Keratinocyte (primary cell): ENCODE results near the gene FNDC8. TPM values are rescaled to one million over a fixed set of nuclear protein-coding genes. Genes with fewer than 3 reads are reported as not detected.
A peak's percentile ranks its signal among the peaks of the same experiment; 100 is the strongest.

ENCODE experiments used
- DNase-seq: peaks from one replicate; pipeline ENCODE4 v3.0.0-alpha.2; 2011; ENCODE audit warnings: low read depth, missing footprints, low spot score
- FAIRE-seq: peaks from 2 replicates; lab custom pipeline; 2011; peaks lifted over from hg19 to GRCh38; lab: Jason Lieb, UNC
- H2AFZ ChIP-seq: 2 replicates; pipeline ENCODE4 v1.6.0; 2012; ENCODE audit warnings: low read length, control low read depth, inconsistent platforms; ENCODE audit not compliant: control insufficient read depth
- H3K27ac ChIP-seq: 2 replicates; pipeline ENCODE4 v1.5.1; 2011; ENCODE audit warnings: low read length; ENCODE audit not compliant: control insufficient read depth, insufficient read depth
- H3K27me3 ChIP-seq: 3 replicates; pipeline ENCODE4 v1.6.0; 2011; ENCODE audit warnings: low read length; ENCODE audit not compliant: control insufficient read depth, insufficient read depth; ENCODE audit errors: extremely low read depth
- H3K36me3 ChIP-seq, 2 experiments: 2 replicates in 1 of 2; 3 replicates in 1 of 2; pipeline ENCODE4 v1.5.1; 2011; ENCODE audit warnings: low read length in 2 of 2, mild to moderate bottlenecking in 1 of 2; ENCODE audit not compliant: control insufficient read depth in 2 of 2, insufficient read depth in 2 of 2; ENCODE audit errors: extremely low read depth in 1 of 2
- H3K4me1 ChIP-seq: 3 replicates; pipeline ENCODE4 v1.5.1; 2011; ENCODE audit warnings: low read length; ENCODE audit not compliant: control insufficient read depth, insufficient read depth; ENCODE audit errors: extremely low read depth
- H3K4me2 ChIP-seq: 3 replicates; pipeline ENCODE4 v1.6.0; 2011; ENCODE audit warnings: low read depth, low read length; ENCODE audit not compliant: control insufficient read depth, insufficient read depth; ENCODE audit errors: extremely low read depth
- H3K4me3 ChIP-seq, 3 experiments: fragments of 200-600 bp in 1 of 3; sonication (generic) in 1 of 3; 2 replicates in 2 of 3; 3 replicates in 1 of 3; pipeline ENCODE4 v1.5.1; 2011 to 2016; ENCODE audit warnings: low read length in 3 of 3, mild to moderate bottlenecking in 3 of 3, control low read depth in 2 of 3, inconsistent platforms in 1 of 3, low read depth in 1 of 3, mixed read lengths in 1 of 3, mixed run types in 1 of 3, moderate library complexity in 1 of 3; ENCODE audit not compliant: control insufficient read depth in 2 of 3, insufficient read depth in 2 of 3; ENCODE audit errors: extremely low read depth in 1 of 3
- H3K79me2 ChIP-seq: 2 replicates; pipeline ENCODE4 v1.6.0; 2012; ENCODE audit warnings: low read length; ENCODE audit not compliant: control insufficient read depth, insufficient read depth
- H3K9ac ChIP-seq: 3 replicates; pipeline ENCODE4 v1.6.0; 2011; ENCODE audit warnings: low read length; ENCODE audit not compliant: control insufficient read depth, insufficient read depth; ENCODE audit errors: extremely low read depth
- H3K9me1 ChIP-seq: 3 replicates; pipeline ENCODE4 v1.6.0; 2011; ENCODE audit warnings: low read length; ENCODE audit not compliant: control insufficient read depth, insufficient read depth; ENCODE audit errors: extremely low read depth
- H3K9me3 ChIP-seq: 2 replicates; pipeline ENCODE4 v1.5.1; 2012; ENCODE audit warnings: low read depth, low read length; ENCODE audit not compliant: control insufficient read depth
- H4K20me1 ChIP-seq: 3 replicates; pipeline ENCODE4 v1.6.0; 2011; ENCODE audit warnings: low read length; ENCODE audit not compliant: control insufficient read depth, insufficient read depth; ENCODE audit errors: extremely low read depth
- EZH2 ChIP-seq: IDR thresholded peaks from one replicate; pipeline ENCODE4 v1.6.1; 2012; ENCODE audit warnings: inconsistent platforms, mild to moderate bottlenecking, low read length, moderate library complexity
- dilution Hi-C: fragments of 300-500 bp; cut with MboI; formaldehyde crosslinking; loops from one replicate; pipeline ENCODE4 v1.7.0; 2020; ENCODE audit warnings: low sequenced_read_pairs; ENCODE audit not compliant: extremely low pct_ligation_motif_present
- polyA plus RNA-seq, 5 experiments: library from polyadenylated mRNA; depleted of rRNA in 3 of 5; stranded (reverse) in 3 of 5; stranded (forward) in 1 of 5; unstranded in 1 of 5; fragments of >200 nt; gene quantifications; 1 replicate in 1 of 5; 2 replicates in 3 of 5; 3 replicates in 1 of 5; pipeline versions ENCODE4 v1.2.1 to v1.2.3, GENCODE V29; 2011 to 2012; ENCODE audit warnings: missing spikeins in 2 of 5, low read depth in 1 of 5, low replicate concordance in 1 of 5
- TF ChIP-seq, protein P1 (sequence below), 3 experiments: IDR thresholded peaks in 1 of 3; conservative IDR thresholded peaks in 1 of 3; optimal IDR thresholded peaks in 1 of 3; 2 replicates in 2 of 3; 3 replicates in 1 of 3; pipeline versions ENCODE3 to v1.5.1; 2011; ENCODE audit warnings: low read length in 3 of 3, mild to moderate bottlenecking in 3 of 3, moderate library complexity in 2 of 3, control low read depth in 1 of 3, inconsistent platforms in 1 of 3; ENCODE audit not compliant: insufficient read depth in 2 of 3; ENCODE audit errors: extremely low read depth in 1 of 3

Gene FNDC8
- polyA plus RNA-seq, 1 donor (not counting 4 experiments of a cell fraction or from before 2014, with no cell fraction given): not detected

DNA sequence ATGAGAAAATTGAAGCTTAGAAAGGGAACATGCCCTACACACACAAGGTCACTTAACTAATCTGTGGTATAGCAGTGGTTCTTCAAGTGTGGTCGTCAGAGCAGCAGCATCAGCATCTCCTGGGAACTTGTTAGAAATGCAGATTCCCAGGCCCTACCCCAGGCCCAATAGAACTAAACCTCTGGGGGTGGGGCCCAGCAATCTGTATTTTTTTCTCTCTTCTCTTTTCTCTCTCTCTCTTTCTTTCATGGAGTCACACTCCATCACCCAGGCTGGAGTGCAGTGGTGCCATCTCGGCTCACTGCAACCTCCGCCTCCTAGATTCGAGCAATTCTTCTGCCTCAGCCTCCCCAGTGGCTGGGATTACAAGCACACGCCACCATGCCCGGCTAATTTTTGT is 16.8 kb downstream of the FNDC8 start:
- Histone ChIP-seq H3K4me1 (peaks cover 4% of the 10 kb centered on the region), H3K36me3 (peaks cover 35 to 53% of the 10 kb centered on the region in 2 experiments), H3K4me3 (no peak overlapping the region), H4K20me1 (no peaks in the 10 kb centered on the region), H3K9me1 (peaks cover 2% of the 10 kb centered on the region), H3K79me2 (peaks cover 26% of the 10 kb centered on the region), H3K9ac (no peak overlapping the region), H2AFZ (no peak overlapping the region), H3K4me2 (no peak overlapping the region), H3K9me3 (no peaks in the 10 kb centered on the region), H3K27ac (no peak overlapping the region), H3K27me3 (no peaks in the 10 kb centered on the region)
- no peak for FAIRE-seq
- DNase-seq: no peak
- TF ChIP-seq, protein P1, sequence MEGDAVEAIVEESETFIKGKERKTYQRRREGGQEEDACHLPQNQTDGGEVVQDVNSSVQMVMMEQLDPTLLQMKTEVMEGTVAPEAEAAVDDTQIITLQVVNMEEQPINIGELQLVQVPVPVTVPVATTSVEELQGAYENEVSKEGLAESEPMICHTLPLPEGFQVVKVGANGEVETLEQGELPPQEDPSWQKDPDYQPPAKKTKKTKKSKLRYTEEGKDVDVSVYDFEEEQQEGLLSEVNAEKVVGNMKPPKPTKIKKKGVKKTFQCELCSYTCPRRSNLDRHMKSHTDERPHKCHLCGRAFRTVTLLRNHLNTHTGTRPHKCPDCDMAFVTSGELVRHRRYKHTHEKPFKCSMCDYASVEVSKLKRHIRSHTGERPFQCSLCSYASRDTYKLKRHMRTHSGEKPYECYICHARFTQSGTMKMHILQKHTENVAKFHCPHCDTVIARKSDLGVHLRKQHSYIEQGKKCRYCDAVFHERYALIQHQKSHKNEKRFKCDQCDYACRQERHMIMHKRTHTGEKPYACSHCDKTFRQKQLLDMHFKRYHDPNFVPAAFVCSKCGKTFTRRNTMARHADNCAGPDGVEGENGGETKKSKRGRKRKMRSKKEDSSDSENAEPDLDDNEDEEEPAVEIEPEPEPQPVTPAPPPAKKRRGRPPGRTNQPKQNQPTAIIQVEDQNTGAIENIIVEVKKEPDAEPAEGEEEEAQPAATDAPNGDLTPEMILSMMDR (optimal IDR thresholded peaks at IDR 0.05 in 1 of 3, IDR thresholded peaks at IDR 0.05 in 1 of 3, conservative IDR thresholded peaks at IDR 0.05 in 1 of 3; ENCODE audit: extremely low read depth in 1 of 3, insufficient read depth in 2 of 3, low read length in 3 of 3): no peak
- TF ChIP-seq EZH2: no peak
- dilution Hi-C loops: no loop called here

DNA sequence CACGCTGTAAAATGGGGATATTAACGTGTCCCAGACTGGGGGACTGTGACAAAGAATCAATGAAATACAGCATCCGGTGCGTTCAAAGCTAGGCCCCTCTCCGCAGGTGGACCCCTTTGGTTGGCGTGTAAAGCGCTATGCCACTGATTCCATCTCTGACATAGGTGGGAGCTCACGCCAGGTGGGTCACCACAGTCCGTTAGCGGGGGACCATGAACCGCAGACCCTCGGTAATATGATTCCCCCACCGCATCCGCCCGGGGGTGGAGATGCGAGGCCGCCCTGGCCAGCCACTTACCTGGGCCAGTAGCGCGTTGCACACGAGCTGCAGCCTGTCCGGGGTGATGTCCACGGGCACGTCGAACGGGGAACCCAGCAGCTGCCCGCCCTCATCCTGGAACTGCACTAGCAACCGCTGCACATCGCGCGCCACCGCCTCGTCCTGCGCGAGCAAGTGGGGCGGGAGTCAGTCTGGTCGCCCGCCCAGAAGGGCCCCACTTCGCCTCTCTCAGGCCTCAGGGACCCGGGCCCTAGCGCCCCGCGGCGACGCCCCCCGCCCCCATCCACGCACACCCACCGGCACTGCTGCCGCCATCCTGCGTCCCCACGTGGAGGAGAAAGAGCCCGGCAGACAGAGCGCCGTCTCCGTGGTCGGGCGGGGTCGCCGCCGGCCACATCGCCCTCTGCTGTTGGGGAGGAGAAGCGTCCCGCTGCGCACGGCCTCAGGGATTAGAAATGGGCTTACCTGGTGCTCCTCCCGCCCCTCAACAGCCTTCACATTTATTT is 20.5 kb downstream of the FNDC8 start, which contains the start of gene NLE1:
Gene NLE1, minus strand, starts transcription at position 623 of the 786 bp plus-strand sequence. Its CDS starts 28 bp downstream, at position 595.
- peak within 1 kb of the TSS; percentile 76 for H3K27ac ChIP-seq
- dilution Hi-C loops: no loop called here
- peak within 1 kb of the TSS; percentile 84 to 100 (median 99) for H3K4me3 ChIP-seq
- H2AFZ ChIP-seq: peak within 1 kb of the TSS; percentile 87
- peak; percentile 39 for FAIRE-seq
- H3K79me2 ChIP-seq: peaks cover 26% of the 10 kb centered on the region
- H3K9ac ChIP-seq: peak within 1 kb of the TSS; percentile 92
- no peak for TF ChIP-seq EZH2
- TF ChIP-seq, protein P1 (optimal IDR thresholded peaks at IDR 0.05 in 1 of 3, IDR thresholded peaks at IDR 0.05 in 1 of 3, conservative IDR thresholded peaks at IDR 0.05 in 1 of 3; ENCODE audit: extremely low read depth in 1 of 3, insufficient read depth in 2 of 3, low read length in 3 of 3): peak; percentile 76 to 99 (median 97)
- no peaks in the 10 kb centered on the region for H3K9me3 ChIP-seq
- no peaks in the 10 kb centered on the region for H4K20me1 ChIP-seq
- peaks cover 2% of the 10 kb centered on the region for H3K9me1 ChIP-seq
- no peaks in the 10 kb centered on the region for H3K27me3 ChIP-seq
- H3K4me2 ChIP-seq: peak within 1 kb of the TSS; percentile 77
- peaks cover 20 to 25% of the 10 kb centered on the region in 2 experiments for H3K36me3 ChIP-seq
- no peak for DNase-seq
- H3K4me1 ChIP-seq: peaks cover 4% of the 10 kb centered on the region
